Neuronal stem cell (in vitro differentiated cells): ENCODE results near the gene IQCM.

ENCODE experiments used
- DNase-seq: peaks from one replicate; pipeline ENCODE4 v3.0.0-alpha.2; 2013; ENCODE audit warnings: low spot score
- H2AFZ ChIP-seq: one replicate; pipeline ENCODE4 v1.6.1; 2013; ENCODE audit warnings: mild to moderate bottlenecking, low read length, inconsistent platforms
- H2AK5ac ChIP-seq: 2 replicates; pipeline ENCODE4 v1.6.1; 2013; ENCODE audit warnings: low read depth, mild to moderate bottlenecking, inconsistent platforms, low read length, moderate library complexity, mixed read lengths
- H2BK120ac ChIP-seq: 2 replicates; pipeline ENCODE4 v1.6.1; 2013; ENCODE audit warnings: low read depth, mild to moderate bottlenecking, inconsistent platforms, low read length, moderate library complexity, mixed read lengths
- H2BK12ac ChIP-seq: one replicate; pipeline ENCODE4 v1.6.1; 2013; ENCODE audit warnings: low read length, inconsistent platforms
- H2BK15ac ChIP-seq: 2 replicates; pipeline ENCODE4 v1.6.1; 2013; ENCODE audit warnings: mild to moderate bottlenecking, low read length, inconsistent platforms, mixed read lengths
- H2BK5ac ChIP-seq: one replicate; pipeline ENCODE4 v1.6.1; 2013; ENCODE audit warnings: inconsistent platforms, mild to moderate bottlenecking, low read length, moderate library complexity
- H3K14ac ChIP-seq: one replicate; pipeline ENCODE4 v1.6.1; 2013; ENCODE audit warnings: low read length, inconsistent platforms
- H3K18ac ChIP-seq: 2 replicates; pipeline ENCODE4 v1.6.1; 2013; ENCODE audit warnings: low read length, inconsistent platforms
- H3K23ac ChIP-seq: 2 replicates; pipeline ENCODE4 v1.6.1; 2013; ENCODE audit warnings: low read depth, mild to moderate bottlenecking, mixed read lengths, low read length, inconsistent platforms; ENCODE audit not compliant: poor library complexity
- H3K27ac ChIP-seq: replicated peaks from 3 replicates; pipeline ENCODE4 v1.5.1; 2013; ENCODE audit warnings: low read length, inconsistent platforms
- H3K27me3 ChIP-seq, 3 experiments: 2 replicates each; pipeline ENCODE4 v1.6.1; 2013; ENCODE audit warnings: low read length in 3 of 3, mild to moderate bottlenecking in 2 of 3, inconsistent platforms in 1 of 3, low read depth in 1 of 3, mixed read lengths in 1 of 3, moderate library complexity in 1 of 3; ENCODE audit not compliant: control insufficient read depth in 3 of 3, insufficient read depth in 3 of 3
- H3K36me3 ChIP-seq, 2 donors: replicated peaks in 1 of 2; 2 replicates each; pipeline ENCODE4 v1.6.1; 2013; ENCODE audit warnings: low read length in 2 of 2; ENCODE audit not compliant: control insufficient read depth in 2 of 2, insufficient read depth in 2 of 2
- H3K4ac ChIP-seq: 2 replicates; pipeline ENCODE4 v1.6.1; 2013; ENCODE audit warnings: inconsistent platforms, mild to moderate bottlenecking, low read length, moderate library complexity
- H3K4me1 ChIP-seq, 2 donors: 1 replicate in 1 of 2; 2 replicates in 1 of 2; pipeline ENCODE4 v1.6.1; 2013; ENCODE audit warnings: low read length in 2 of 2, low read depth in 1 of 2; ENCODE audit not compliant: control insufficient read depth in 2 of 2, insufficient read depth in 1 of 2
- H3K4me2 ChIP-seq: one replicate; pipeline ENCODE4 v1.6.1; 2013; ENCODE audit warnings: mild to moderate bottlenecking, low read length, inconsistent platforms; ENCODE audit not compliant: insufficient read depth, poor library complexity, severe bottlenecking
- H3K4me3 ChIP-seq, 2 donors: 2 replicates each; pipeline ENCODE4 v1.5.1; 2013; ENCODE audit warnings: low read length in 2 of 2, mild to moderate bottlenecking in 2 of 2, inconsistent platforms in 1 of 2, moderate library complexity in 1 of 2
- H3K79me1 ChIP-seq: one replicate; pipeline ENCODE4 v1.6.1; 2013; ENCODE audit warnings: low read depth, mild to moderate bottlenecking, inconsistent platforms, low read length, moderate library complexity
- H3K9ac ChIP-seq: one replicate; pipeline ENCODE4 v1.6.1; 2013; ENCODE audit warnings: mild to moderate bottlenecking, low read depth, low read length, inconsistent platforms; ENCODE audit not compliant: poor library complexity
- H3K9me3 ChIP-seq, 2 donors: replicated peaks in 1 of 2; 2 replicates each; pipeline versions ENCODE3 to v1.6.1; 2013; ENCODE audit warnings: low read length in 2 of 2, mild to moderate bottlenecking in 2 of 2, inconsistent platforms in 1 of 2, low read depth in 1 of 2, mixed read lengths in 1 of 2, moderate library complexity in 1 of 2; ENCODE audit not compliant: control insufficient read depth in 2 of 2, insufficient read depth in 1 of 2
- H4K8ac ChIP-seq: one replicate; pipeline ENCODE4 v1.6.1; 2013; ENCODE audit warnings: low read depth, mild to moderate bottlenecking, inconsistent platforms, low read length, moderate library complexity
- H4K91ac ChIP-seq: one replicate; pipeline ENCODE4 v1.6.1; 2013; ENCODE audit warnings: low read length, low read depth, mild to moderate bottlenecking, inconsistent platforms; ENCODE audit not compliant: poor library complexity
- WGBS, 2 donors: extraction: QIAGEN DNeasy Blood & Tissue Kit; methylation state at CpG; one replicate each; pipeline ENCODE4 v1.1.7; 2013; ENCODE audit warnings: missing lambda C conversion rate in 2 of 2, mixed read lengths in 1 of 2; ENCODE audit not compliant: insufficient read length in 2 of 2, insufficient replicate concordance in 1 of 2; ENCODE audit errors: extremely low coverage in 2 of 2; 5-methylcytosine and 5-hydroxymethylcytosine counted together

Gene IQCM

DNA sequence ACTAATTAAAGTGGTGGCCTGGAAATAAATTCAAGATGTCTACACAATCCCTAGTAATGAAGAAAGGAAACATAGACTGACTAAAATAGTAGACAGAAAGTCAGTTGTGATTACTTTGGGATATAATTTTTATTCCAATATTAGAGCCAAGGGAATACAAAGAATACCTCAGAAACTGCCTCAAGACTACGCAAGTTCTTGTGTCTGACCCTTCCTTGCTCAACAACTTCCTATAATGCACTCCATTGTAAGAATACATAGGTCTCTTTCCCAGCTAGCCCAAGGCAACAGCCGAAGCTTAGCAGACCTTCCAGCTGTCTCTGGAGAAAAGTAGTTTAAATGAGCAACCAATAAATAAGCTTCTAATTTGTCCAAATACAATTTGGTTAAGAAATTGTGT is 315.9 kb downstream of the IQCM start:
- no peak overlapping the region for H3K23ac ChIP-seq
- no peaks in the 10 kb centered on the region for H3K36me3 ChIP-seq
- H3K27me3 ChIP-seq = no peaks in the 10 kb centered on the region
- no CpG with 5 or more reads among the region's 2 CpGs for WGBS, 2 donors
- H2BK12ac ChIP-seq = no peak overlapping the region
- H2BK5ac ChIP-seq = no peak overlapping the region
- no peak overlapping the region for H2BK15ac ChIP-seq
- no peak overlapping the region for H3K27ac ChIP-seq
- H2BK120ac ChIP-seq = no peak overlapping the region
- H3K9ac ChIP-seq = no peak overlapping the region
- no peak overlapping the region for H3K4me2 ChIP-seq
- H3K79me1 ChIP-seq = no peaks in the 10 kb centered on the region
- no peaks in the 10 kb centered on the region for H3K4me1 ChIP-seq
- no peaks in the 10 kb centered on the region for H3K9me3 ChIP-seq
- H4K91ac ChIP-seq = no peak overlapping the region
- no peak overlapping the region for H3K4ac ChIP-seq
- H3K4me3 ChIP-seq = no peak overlapping the region
- DNase-seq = no peak
- no peak overlapping the region for H3K14ac ChIP-seq
- H4K8ac ChIP-seq = no peak overlapping the region
- H3K18ac ChIP-seq = no peak overlapping the region
- no peak overlapping the region for H2AFZ ChIP-seq
- H2AK5ac ChIP-seq = no peak overlapping the region

DNA sequence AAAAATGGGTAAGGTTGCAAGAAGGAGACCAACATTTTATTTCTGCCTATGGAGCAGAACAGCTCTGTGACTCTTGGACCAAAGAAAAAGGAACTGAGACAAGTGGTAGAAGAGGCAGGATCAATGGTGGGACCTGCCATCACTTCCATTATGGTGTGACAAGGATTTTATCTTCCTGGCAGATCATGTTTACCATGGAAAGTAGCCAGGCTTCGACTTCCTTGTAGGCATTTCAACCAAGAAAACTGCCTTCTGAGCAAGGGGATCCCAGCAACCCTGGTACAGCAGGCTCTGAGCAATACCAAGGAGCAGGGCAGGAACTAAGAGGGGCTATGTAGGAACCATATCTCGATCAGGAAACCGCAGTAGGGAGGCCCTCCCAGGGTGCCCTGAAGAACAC is 317.4 kb downstream of the IQCM start:
- Histone ChIP-seq H4K8ac (no peak overlapping the region), H3K4me1 (no peaks in the 10 kb centered on the region), H2BK120ac (no peak overlapping the region), H4K91ac (no peak overlapping the region), H3K4me2 (no peak overlapping the region), H3K27ac (no peak overlapping the region), H2BK15ac (no peak overlapping the region), H2BK12ac (no peak overlapping the region), H2BK5ac (no peak overlapping the region), H3K23ac (no peak overlapping the region), H3K27me3 (no peaks in the 10 kb centered on the region), H3K9me3 (no peaks in the 10 kb centered on the region), H3K18ac (no peak overlapping the region), H2AFZ (no peak overlapping the region), H3K36me3 (no peaks in the 10 kb centered on the region), H2AK5ac (no peak overlapping the region), H3K4me3 (no peak overlapping the region), H3K79me1 (no peaks in the 10 kb centered on the region), H3K4ac (no peak overlapping the region), H3K9ac (no peak overlapping the region), H3K14ac (no peak overlapping the region)
- DNase-seq = no peak
- no CpG with 5 or more reads among the region's 3 CpGs for WGBS, 2 donors

DNA sequence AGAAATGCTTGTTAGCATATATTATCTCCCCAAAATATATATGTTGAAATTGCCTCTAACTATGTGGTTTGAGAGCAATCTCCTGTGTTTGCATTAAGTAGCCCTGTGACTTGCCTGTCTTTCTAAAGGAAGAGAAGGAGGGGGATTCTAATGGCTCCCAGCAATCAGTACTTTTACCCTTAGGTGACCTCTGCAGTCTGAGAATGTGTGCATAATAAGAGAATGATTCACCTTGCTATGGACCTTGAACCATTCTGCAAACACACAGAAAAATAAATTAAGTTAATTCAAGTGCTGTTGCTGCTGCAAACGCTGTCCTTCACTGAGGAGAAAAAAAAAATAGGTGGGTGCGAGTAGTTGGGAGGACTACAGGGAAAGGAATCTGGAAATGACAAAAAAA is 322.2 kb downstream of the IQCM start:
- H2BK12ac ChIP-seq = no peak overlapping the region
- H2BK120ac ChIP-seq = no peak overlapping the region
- H3K79me1 ChIP-seq = no peaks in the 10 kb centered on the region
- no peak overlapping the region for H3K27ac ChIP-seq
- no peak overlapping the region for H3K23ac ChIP-seq
- H2AFZ ChIP-seq = no peak overlapping the region
- DNase-seq = no peak
- H4K8ac ChIP-seq = no peak overlapping the region
- no peak overlapping the region for H3K4me2 ChIP-seq
- H3K4me3 ChIP-seq = no peak overlapping the region
- H3K9ac ChIP-seq = no peak overlapping the region
- H3K36me3 ChIP-seq = no peaks in the 10 kb centered on the region
- H4K91ac ChIP-seq = no peak overlapping the region
- no peaks in the 10 kb centered on the region for H3K9me3 ChIP-seq
- no peak overlapping the region for H3K14ac ChIP-seq
- H3K4ac ChIP-seq = no peak overlapping the region
- no peak overlapping the region for H2AK5ac ChIP-seq
- WGBS, 2 donors = no CpG with 5 or more reads among the region's 2 CpGs
- no peaks in the 10 kb centered on the region for H3K4me1 ChIP-seq
- H3K27me3 ChIP-seq = no peaks in the 10 kb centered on the region
- no peak overlapping the region for H2BK5ac ChIP-seq
- no peak overlapping the region for H2BK15ac ChIP-seq
- no peak overlapping the region for H3K18ac ChIP-seq

DNA sequence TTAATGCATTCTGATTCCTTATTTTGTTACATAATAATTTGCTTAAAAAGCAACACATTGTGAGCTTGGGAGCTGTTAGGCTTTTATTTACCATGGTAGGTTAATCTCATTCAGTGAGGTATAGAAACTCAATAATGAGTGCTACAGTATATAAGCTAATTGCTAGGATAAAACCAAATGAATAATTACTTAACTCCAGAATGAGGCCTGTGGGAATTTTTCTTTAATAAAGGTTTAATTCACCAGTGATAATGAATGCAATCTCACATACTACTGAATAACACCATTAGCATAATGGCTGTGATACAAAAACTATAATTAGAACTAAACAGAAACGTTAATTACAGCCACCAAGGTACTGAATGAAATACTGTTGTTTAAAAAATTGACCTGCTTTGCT is 326.3 kb downstream of the IQCM start:
- DNase-seq = no peak
- Histone ChIP-seq H2BK120ac (no peak overlapping the region), H2AK5ac (no peak overlapping the region), H3K27ac (no peak overlapping the region), H4K91ac (no peak overlapping the region), H3K9me3 (no peaks in the 10 kb centered on the region), H4K8ac (no peak overlapping the region), H3K23ac (no peak overlapping the region), H2BK15ac (no peak overlapping the region), H2AFZ (no peak overlapping the region), H3K9ac (no peak overlapping the region), H3K14ac (no peak overlapping the region), H3K4me2 (no peak overlapping the region), H3K79me1 (no peaks in the 10 kb centered on the region), H3K27me3 (no peaks in the 10 kb centered on the region), H3K18ac (no peak overlapping the region), H2BK12ac (no peak overlapping the region), H3K4ac (no peak overlapping the region), H3K36me3 (no peaks in the 10 kb centered on the region), H3K4me1 (no peaks in the 10 kb centered on the region), H2BK5ac (no peak overlapping the region), H3K4me3 (no peak overlapping the region)
- no CpG with 5 or more reads among the region's 1 CpG for WGBS, 2 donors
